ENCODE data around the gene MOSMO. TPM values are rescaled to one million over a fixed set of nuclear protein-coding genes. Genes with fewer than 3 reads are reported as not detected.
"Not testable (repeated sequence)": the region's sequence is repeated elsewhere in the genome, so short reads cannot be mapped to it uniquely, and the experiment has no call there.

MOSMO gene
- total and polyA plus RNA-seq, 9 of the 15 experiments (the other 6 are each of a cell fraction or from before 2014, with no cell fraction given), result 1.9 to 13.3 (median 7.7) TPM

- DNase-seq (ENCODE audit: extremely low read depth in 1 of 4, low spot score in 3 of 4) (no peak), FAIRE-seq (no peak), ATAC-seq (no peak)
- no peak overlapping the region for H3K9ac ChIP-seq (ENCODE audit: insufficient read depth in 1 of 2, low read depth in 2 of 2, low read length in 2 of 2)
- H3K9me3 ChIP-seq (replicated peaks; ENCODE audit: control insufficient read depth, insufficient read depth, low read depth, low read length), result no peaks in the 10 kb centered on the region
- H3K4me3 ChIP-seq, result no peak overlapping the region
- CTCF ChIA-PET (ENCODE audit: low intra/inter-chr PET ratio), result no interaction called here
- H3K79me2 ChIP-seq (ENCODE audit: control insufficient read depth, insufficient read depth, low read length), result no peaks in the 10 kb centered on the region
- intact Hi-C loops (cut with micrococcal nuclease) (no loop called here), in situ Hi-C loops (cut with MboI) (loop anchor here (25.0 kb wide), 1 partner anchor 1023 kb away; no protein-coding TSS in a partner anchor)
- BruUV-seq (replicated peaks), result no TSS peak
- no peak overlapping the region for H2AFZ ChIP-seq (ENCODE audit: low read depth, low read length)
- WGBS (ENCODE audit: insufficient coverage, low coverage, missing lambda C conversion rate), result 92% methylated on average over 2 of the region's 2 CpGs
- H3K4me1 ChIP-seq (replicated peaks in 1 of 2; ENCODE audit: control insufficient read depth in 2 of 2, insufficient read depth in 2 of 2, low read length in 2 of 2), result peaks cover 0 to 10% of the 10 kb centered on the region in 2 experiments; a peak in 3 of 5 replicates
- no peak for TF ChIP-seq E2F3 (CRISPR knock-in tag; IDR thresholded peaks at IDR 0.05)
- TF ChIP-seq PTRF (tag; IDR thresholded peaks at IDR 0.05), result no peak
- TF ChIP-seq SMARCB1 (IDR thresholded peaks at IDR 0.05; ENCODE audit: insufficient read length, low read depth), result no peak
- no peak for TF ChIP-seq NELFE (IDR thresholded peaks at IDR 0.05; ENCODE audit: insufficient read depth, insufficient read length)
- no peak for TF ChIP-seq TCF7L2 (IDR thresholded peaks at IDR 0.05; ENCODE audit: low read depth, low read length)
- H3K36me3 ChIP-seq (ENCODE audit: control insufficient read depth, insufficient read depth, low read length), result no peaks in the 10 kb centered on the region
- H3K27me3 ChIP-seq (ENCODE audit: control insufficient read depth in 2 of 2, insufficient read depth in 2 of 2, low read length in 2 of 2), result no peaks in the 10 kb centered on the region
- H3K27ac ChIP-seq (ENCODE audit: extremely low read depth, low read depth, low read length), result no peak overlapping the region
- H3K9me1 ChIP-seq (ENCODE audit: control insufficient read depth, insufficient read depth, low read length), result no peaks in the 10 kb centered on the region
- no peaks in the 10 kb centered on the region for H4K20me1 ChIP-seq (replicated peaks; ENCODE audit: control insufficient read depth, insufficient read depth, low read length)
- no peak overlapping the region for H3K4me2 ChIP-seq (ENCODE audit: insufficient read depth, low read length)
- POLR2A ChIA-PET, result no interaction called here
Observed at GRCh38 chr16:22035153-22035552, 27.2 kb downstream of the MOSMO start.

GRCh38 chr16:22043882-22044281 is 36.0 kb downstream of the MOSMO start:
- DNase-seq (ENCODE audit: extremely low read depth in 1 of 4, low spot score in 3 of 4); H4K20me1 ChIP-seq (replicated peaks; ENCODE audit: control insufficient read depth, insufficient read depth, low read length); H3K4me2 ChIP-seq (ENCODE audit: insufficient read depth, low read length); ATAC-seq; CTCF ChIA-PET (ENCODE audit: low intra/inter-chr PET ratio); H3K27ac ChIP-seq (ENCODE audit: extremely low read depth, low read depth, low read length); H3K9me1 ChIP-seq (ENCODE audit: control insufficient read depth, insufficient read depth, low read length); FAIRE-seq; H2AFZ ChIP-seq (ENCODE audit: low read depth, low read length); H3K9ac ChIP-seq (ENCODE audit: insufficient read depth in 1 of 2, low read depth in 2 of 2, low read length in 2 of 2); H3K9me3 ChIP-seq (replicated peaks; ENCODE audit: control insufficient read depth, insufficient read depth, low read depth, low read length); BruUV-seq (replicated peaks); POLR2A ChIA-PET; H3K27me3 ChIP-seq (ENCODE audit: control insufficient read depth in 2 of 2, insufficient read depth in 2 of 2, low read length in 2 of 2); intact Hi-C loops (cut with micrococcal nuclease); H3K36me3 ChIP-seq (ENCODE audit: control insufficient read depth, insufficient read depth, low read length); H3K4me3 ChIP-seq; H3K79me2 ChIP-seq (ENCODE audit: control insufficient read depth, insufficient read depth, low read length); H3K4me1 ChIP-seq (replicated peaks in 1 of 2; ENCODE audit: control insufficient read depth in 2 of 2, insufficient read depth in 2 of 2, low read length in 2 of 2): not testable (repeated sequence)
- 42% methylated on average over 3 of the region's 3 CpGs for WGBS (ENCODE audit: insufficient coverage, low coverage, missing lambda C conversion rate)
- in situ Hi-C loops (cut with MboI), result loop anchor here (25.0 kb wide), 1 partner anchor 1032 kb away; no protein-coding TSS in a partner anchor
